ENCODE results near the gene SRSF6. TPM values are rescaled to one million over a fixed set of nuclear protein-coding genes. Genes with fewer than 3 reads are reported as not detected.

The SRSF6 gene
- total RNA-seq, 1 experiment from 2014 or later = 242 TPM

GRCh38 chr20:43507150-43508080 is 49.7 kb downstream of the SRSF6 start, which contains the start of gene L3MBTL1:
Gene L3MBTL1, plus strand, starts transcription at chr20:43507697. Its CDS starts 5,807 bp downstream, at chr20:43513504.
- H3K4me3 ChIP-seq (replicated peaks in 1 of 2; ENCODE audit: low read depth in 1 of 2, low read length in 2 of 2) = peak within 1 kb of the TSS; percentile 57 to 79
- no peaks in the 10 kb centered on the region for H3K79me2 ChIP-seq (ENCODE audit: insufficient read depth, low read length)
- POLR2A ChIA-PET = interaction anchor here (0.7 to 1.4 kb wide), 4 partner anchors 12 to 50 kb away, joined by 3 to 9 read pairs (median 4); partner anchors contain the start of gene SRSF6
- no peaks in the 10 kb centered on the region for H3K9me2 ChIP-seq (ENCODE audit: insufficient read depth)
- peak within 1 kb of the TSS; percentile 91 for H3K4me2 ChIP-seq (ENCODE audit: low read length)
- CTCF ChIA-PET = interaction anchor here (0.6 kb wide), 1 partner anchor 35 kb away, joined by 3 read pairs; no protein-coding TSS in a partner anchor
- RAD21 ChIA-PET (ENCODE audit: low non-redundant PET in 1 of 2, low total read pairs in 2 of 2, uncharacterized antibody in 2 of 2, unreplicated experiment in 2 of 2) = no interaction called here
- no peaks in the 10 kb centered on the region for H3K36me3 ChIP-seq (ENCODE audit: control insufficient read depth in 1 of 2, insufficient read depth in 2 of 2, low read length in 2 of 2)
- TF ChIP-seq RAD21 (IDR thresholded peaks at IDR 0.05; ENCODE audit: low read depth) (no peak), POLR2AphosphoS5 (IDR thresholded peaks at IDR 0.05; ENCODE audit: low read depth, low read length) (peak; percentile 82), CEBPB (IDR thresholded peaks at IDR 0.05; ENCODE audit: low read depth) (no peak), JUND (IDR thresholded peaks at IDR 0.05) (no peak), ZFX (IDR thresholded peaks at IDR 0.05) (peak; percentile 62), ZNF274 (IDR thresholded peaks at IDR 0.05; ENCODE audit: low read depth, low read length) (no peak), POLR2A (IDR thresholded peaks at IDR 0.05; ENCODE audit: borderline replicate concordance, extremely low read depth, insufficient read depth, insufficient read length) (peak; percentile 70), SRF (IDR thresholded peaks at IDR 0.05; ENCODE audit: low read depth) (no peak), FOSL1 (IDR thresholded peaks at IDR 0.05; ENCODE audit: low read depth) (0 out of 2 replicates have a peak, but pooled peaks have one; percentile 17), EGR1 (IDR thresholded peaks at IDR 0.05; ENCODE audit: low read depth) (no peak)
- TF ChIP-seq, protein P1, sequence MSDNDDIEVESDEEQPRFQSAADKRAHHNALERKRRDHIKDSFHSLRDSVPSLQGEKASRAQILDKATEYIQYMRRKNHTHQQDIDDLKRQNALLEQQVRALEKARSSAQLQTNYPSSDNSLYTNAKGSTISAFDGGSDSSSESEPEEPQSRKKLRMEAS (IDR thresholded peaks at IDR 0.05) = no peak; the same call in 1 of the 2 replicates
- TF ChIP-seq, protein P2, sequence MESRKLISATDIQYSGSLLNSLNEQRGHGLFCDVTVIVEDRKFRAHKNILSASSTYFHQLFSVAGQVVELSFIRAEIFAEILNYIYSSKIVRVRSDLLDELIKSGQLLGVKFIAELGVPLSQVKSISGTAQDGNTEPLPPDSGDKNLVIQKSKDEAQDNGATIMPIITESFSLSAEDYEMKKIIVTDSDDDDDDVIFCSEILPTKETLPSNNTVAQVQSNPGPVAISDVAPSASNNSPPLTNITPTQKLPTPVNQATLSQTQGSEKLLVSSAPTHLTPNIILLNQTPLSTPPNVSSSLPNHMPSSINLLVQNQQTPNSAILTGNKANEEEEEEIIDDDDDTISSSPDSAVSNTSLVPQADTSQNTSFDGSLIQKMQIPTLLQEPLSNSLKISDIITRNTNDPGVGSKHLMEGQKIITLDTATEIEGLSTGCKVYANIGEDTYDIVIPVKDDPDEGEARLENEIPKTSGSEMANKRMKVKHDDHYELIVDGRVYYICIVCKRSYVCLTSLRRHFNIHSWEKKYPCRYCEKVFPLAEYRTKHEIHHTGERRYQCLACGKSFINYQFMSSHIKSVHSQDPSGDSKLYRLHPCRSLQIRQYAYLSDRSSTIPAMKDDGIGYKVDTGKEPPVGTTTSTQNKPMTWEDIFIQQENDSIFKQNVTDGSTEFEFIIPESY (IDR thresholded peaks at IDR 0.05; ENCODE audit: extremely low read depth, insufficient replicate concordance, low read length) = peak; percentile 7
- DNase-seq (ENCODE audit: low read depth, low spot score) = peak; percentile 33
- ATAC-seq = peak; percentile 93
- H3K9me3 ChIP-seq (ENCODE audit: control insufficient read depth in 1 of 2, insufficient read depth in 1 of 2, low read depth in 1 of 2, low read length in 2 of 2) = no peaks in the 10 kb centered on the region
- peak within 1 kb of the TSS; percentile 64 for H3K27ac ChIP-seq (ENCODE audit: low read depth, low read length)
- H3K27me3 ChIP-seq (ENCODE audit: insufficient read depth, low read length) = no peaks in the 10 kb centered on the region
- peak within 1 kb of the TSS; percentile 68 for H3K9ac ChIP-seq (ENCODE audit: low read length)
- H2AFZ ChIP-seq (ENCODE audit: low read depth, low read length, poor library complexity, severe bottlenecking) = no peak within 1 kb of the TSS
- H3K4me1 ChIP-seq (ENCODE audit: control insufficient read depth in 1 of 2, insufficient read depth in 2 of 2, low read length in 2 of 2) = peaks cover 9 to 14% of the 10 kb centered on the region in 2 experiments; a peak in 3 of 4 replicates
- H4K20me1 ChIP-seq (ENCODE audit: insufficient read depth) = no peaks in the 10 kb centered on the region
- intact Hi-C loops (cut with micrococcal nuclease) = no loop called here
- BruUV-seq (replicated peaks) = no TSS peak

Measured in HCT116 (cell line).